ENCODE data around the gene TSPAN9. TPM values are rescaled to one million over a fixed set of nuclear protein-coding genes. Genes with fewer than 3 reads are reported as not detected.

Gene TSPAN9
- total and polyA plus RNA-seq, 10 of the 15 experiments (the other 5 are each of a cell fraction or from before 2014, with no cell fraction given) = 0.03 to 1.0 (median 0.12) TPM; not detected in 5

- H3K4me2 ChIP-seq (ENCODE audit: control insufficient read depth, insufficient read depth) = no peak overlapping the region
- no peaks in the 10 kb centered on the region for H4K20me1 ChIP-seq (ENCODE audit: control insufficient read depth, insufficient read depth)
Observed at GRCh38 chr12:3333583-3333982, 256.4 kb downstream of the TSPAN9 start.

More at GRCh38 chr12:3333583-3333982, 256.4 kb downstream of the TSPAN9 start:
- TF ChIP-seq HDAC6 (IDR thresholded peaks at IDR 0.05; ENCODE audit: unreplicated experiment) = no peak
- TF ChIP-seq ZNF274 (IDR thresholded peaks at IDR 0.05; ENCODE audit: insufficient read depth, insufficient read length) = no peak
- TF ChIP-seq FOXM1 (IDR thresholded peaks at IDR 0.05; ENCODE audit: low read depth, low read length) = no peak
- no peak for TF ChIP-seq SREBF2 (IDR thresholded peaks at IDR 0.05; ENCODE audit: low read length)
- TF ChIP-seq RFX5 (IDR thresholded peaks at IDR 0.05; ENCODE audit: low read depth, low read length) = no peak
- no peak for TF ChIP-seq MEF2A (IDR thresholded peaks at IDR 0.05; ENCODE audit: insufficient read depth, low read depth, low read length)
- TF ChIP-seq POLR2A (IDR thresholded peaks at IDR 0.05; ENCODE audit: low read depth, low read length) = no peak
- no peak for TF ChIP-seq E2F8 (IDR thresholded peaks at IDR 0.05; ENCODE audit: low read depth, partially characterized antibody)
- no peak for TF ChIP-seq PRDM15 (CRISPR knock-in tag; IDR thresholded peaks at IDR 0.05)
- no peak for TF ChIP-seq PML (IDR thresholded peaks at IDR 0.05; ENCODE audit: low read length)
- no peak for TF ChIP-seq NFYA (IDR thresholded peaks at IDR 0.05; ENCODE audit: borderline replicate concordance, low read depth, low read length)
- TF ChIP-seq RELB (IDR thresholded peaks at IDR 0.05; ENCODE audit: low read depth) = no peak
- no peak for TF ChIP-seq HDAC2 (IDR thresholded peaks at IDR 0.05)
- ChIA-PET SMC1A (ENCODE audit: uncharacterized antibody, unreplicated experiment) (no interaction called here), CTCF (interaction anchor here (0.6 kb wide), 1 partner anchor 8 kb away, joined by 3 read pairs; no protein-coding TSS in a partner anchor), RAD21 (ENCODE audit: unreplicated experiment) (no interaction called here), POLR2A (no interaction called here)
- no peak for FAIRE-seq
- H2AFZ ChIP-seq (ENCODE audit: control insufficient read depth, low read depth, low read length) = no peak overlapping the region
- H3K27ac ChIP-seq (ENCODE audit: control insufficient read depth, insufficient read depth) = no peak overlapping the region
- H3K4me1 ChIP-seq (ENCODE audit: control insufficient read depth, insufficient read depth, low read length) = no peaks in the 10 kb centered on the region
- no peak for DNase-seq (ENCODE audit: low read depth, low spot score)
- BruUV-seq (replicated peaks) = no TSS peak
- 45% methylated on average over 9 of the region's 10 CpGs for WGBS (ENCODE audit: insufficient coverage, insufficient replicate concordance, low lambda C conversion rate, missing lambda C conversion rate)
- in situ Hi-C loops (cut with MboI) = no loop called here
- H3K9ac ChIP-seq (ENCODE audit: control insufficient read depth, insufficient read depth, low read length) = no peak overlapping the region
- H3K36me3 ChIP-seq (ENCODE audit: control insufficient read depth in 2 of 2, insufficient read depth in 2 of 2, low read length in 1 of 2) = no peaks in the 10 kb centered on the region
- intact Hi-C loops (cut with micrococcal nuclease; ENCODE audit: unreplicated experiment) = no loop called here
- H3K79me2 ChIP-seq (ENCODE audit: control insufficient read depth, insufficient read depth, low read length) = no peaks in the 10 kb centered on the region
- H3K9me3 ChIP-seq (replicated peaks; ENCODE audit: control insufficient read depth, insufficient read depth, low read length) = no peaks in the 10 kb centered on the region
- no peak for ATAC-seq
- no peak overlapping the region for H3K4me3 ChIP-seq
- peaks cover 0 to 9% of the 10 kb centered on the region in 2 experiments; a peak in 3 of 4 replicates for H3K27me3 ChIP-seq (replicated peaks in 1 of 2; ENCODE audit: control insufficient read depth in 2 of 2, insufficient read depth in 2 of 2, low read length in 1 of 2)
